SK-N-SH treated with all-trans-retinoic acid at 6 μM for 48 hours (cell line): Measurements from ENCODE around the gene TMEM169.

ENCODE experiments used
- ATAC-seq: fragments of 200-7000 bp; cut with Tn5 transposase; 3 replicates; pipeline ENCODE4 v1.9.1; 2020; ENCODE audit warnings: mild to moderate bottlenecking, moderate library complexity
- ARNTL ChIP-seq: fragments of 450-650 bp; formaldehyde crosslinking; IDR thresholded peaks from 2 replicates; pipeline ENCODE4 v1.5.0; 2020; ENCODE audit warnings: low read depth, mild to moderate bottlenecking, moderate library complexity, borderline replicate concordance
- BACH2 ChIP-seq: fragments of 250-450 bp; sonication (Bioruptor Pico); IDR thresholded peaks from 2 replicates; pipeline ENCODE4 v1.9.0; 2021; ENCODE audit warnings: mild to moderate bottlenecking, borderline replicate concordance
- CREB5 ChIP-seq: fragments of 250-450 bp; sonication (Bioruptor Pico); IDR thresholded peaks from 2 replicates; pipeline ENCODE4 v1.5.1; 2020; ENCODE audit warnings: low read depth, mild to moderate bottlenecking, moderate library complexity
- CSDC2 ChIP-seq: fragments of 250-450 bp; sonication (Bioruptor Pico); IDR thresholded peaks from 2 replicates; pipeline ENCODE4 v1.5.0; 2020; ENCODE audit warnings: mild to moderate bottlenecking, moderate library complexity
- CSRNP3 ChIP-seq: fragments of 250-450 bp; sonication (Bioruptor Pico); IDR thresholded peaks from 2 replicates; pipeline ENCODE4 v1.5.1; 2021; ENCODE audit warnings: mild to moderate bottlenecking, moderate library complexity
- ESRRG ChIP-seq: fragments of 250-450 bp; sonication (Bioruptor Pico); IDR thresholded peaks from 2 replicates; pipeline ENCODE4 v1.6.1; 2021; ENCODE audit warnings: mild to moderate bottlenecking
- GLIS3 ChIP-seq: fragments of 250-450 bp; sonication (Bioruptor Pico); IDR thresholded peaks from 2 replicates; pipeline ENCODE4 v1.5.0; 2020; ENCODE audit warnings: mild to moderate bottlenecking, moderate library complexity
- POU6F1 ChIP-seq: fragments of 250-450 bp; sonication (Bioruptor Pico); IDR thresholded peaks from 2 replicates; pipeline ENCODE4 v1.8.0; 2021; ENCODE audit warnings: low read depth, mild to moderate bottlenecking, moderate library complexity, borderline replicate concordance
- PPARA ChIP-seq: fragments of 250-450 bp; sonication (Bioruptor Pico); IDR thresholded peaks from 2 replicates; pipeline ENCODE4 v1.5.0; 2020; ENCODE audit warnings: mild to moderate bottlenecking, borderline replicate concordance
- SNAI2 ChIP-seq: fragments of 250-450 bp; sonication (Bioruptor Pico); IDR thresholded peaks from 2 replicates; pipeline ENCODE4 v1.5.0; 2020; ENCODE audit warnings: mild to moderate bottlenecking, moderate library complexity
- TCF4 ChIP-seq: fragments of 250-450 bp; sonication (Bioruptor Pico); IDR thresholded peaks from 2 replicates; pipeline ENCODE4 v1.8.0; 2021; ENCODE audit warnings: mild to moderate bottlenecking, moderate library complexity, borderline replicate concordance
- ZC3H10 ChIP-seq: fragments of 250-450 bp; sonication (Bioruptor Pico); IDR thresholded peaks from 2 replicates; pipeline ENCODE4 v1.5.1; 2021; ENCODE audit warnings: mild to moderate bottlenecking, moderate library complexity
- ZFP3 ChIP-seq: fragments of 250-450 bp; sonication (Bioruptor Pico); IDR thresholded peaks from 2 replicates; pipeline ENCODE4 v1.5.0; 2020; ENCODE audit warnings: mild to moderate bottlenecking, moderate library complexity
- ZFP30 ChIP-seq: fragments of 450-650 bp; formaldehyde crosslinking; IDR thresholded peaks from 2 replicates; pipeline ENCODE4 v1.5.0; 2022; ENCODE audit warnings: mild to moderate bottlenecking, moderate library complexity
- ZNF565 ChIP-seq: fragments of 450-650 bp; formaldehyde crosslinking; conservative IDR thresholded peaks from 2 replicates; pipeline ENCODE4 v1.5.0; 2020; ENCODE audit warnings: low read depth, mild to moderate bottlenecking, moderate library complexity
- ZNF70 ChIP-seq: fragments of 450-650 bp; formaldehyde crosslinking; IDR thresholded peaks from 2 replicates; pipeline ENCODE4 v1.5.0; 2020; ENCODE audit warnings: mild to moderate bottlenecking, moderate library complexity
- TF ChIP-seq, protein P1 (sequence below): fragments of 250-450 bp; sonication (Bioruptor Pico); IDR thresholded peaks from 2 replicates; pipeline ENCODE4 v1.8.0; 2020; ENCODE audit warnings: mild to moderate bottlenecking, moderate library complexity, borderline replicate concordance

Gene TMEM169

GRCh38 chr2:216101109-216101508, 19.4 kb downstream of the TMEM169 start:
- no peak for ATAC-seq
- TF ChIP-seq ARNTL (CRISPR knock-in tag) = no peak
- TF ChIP-seq POU6F1 (CRISPR knock-in tag) = no peak
- no peak for TF ChIP-seq ZNF565 (CRISPR knock-in tag)
- no peak for TF ChIP-seq ZC3H10 (CRISPR knock-in tag)
- TF ChIP-seq ZFP30 = no peak
- TF ChIP-seq, protein P1, sequence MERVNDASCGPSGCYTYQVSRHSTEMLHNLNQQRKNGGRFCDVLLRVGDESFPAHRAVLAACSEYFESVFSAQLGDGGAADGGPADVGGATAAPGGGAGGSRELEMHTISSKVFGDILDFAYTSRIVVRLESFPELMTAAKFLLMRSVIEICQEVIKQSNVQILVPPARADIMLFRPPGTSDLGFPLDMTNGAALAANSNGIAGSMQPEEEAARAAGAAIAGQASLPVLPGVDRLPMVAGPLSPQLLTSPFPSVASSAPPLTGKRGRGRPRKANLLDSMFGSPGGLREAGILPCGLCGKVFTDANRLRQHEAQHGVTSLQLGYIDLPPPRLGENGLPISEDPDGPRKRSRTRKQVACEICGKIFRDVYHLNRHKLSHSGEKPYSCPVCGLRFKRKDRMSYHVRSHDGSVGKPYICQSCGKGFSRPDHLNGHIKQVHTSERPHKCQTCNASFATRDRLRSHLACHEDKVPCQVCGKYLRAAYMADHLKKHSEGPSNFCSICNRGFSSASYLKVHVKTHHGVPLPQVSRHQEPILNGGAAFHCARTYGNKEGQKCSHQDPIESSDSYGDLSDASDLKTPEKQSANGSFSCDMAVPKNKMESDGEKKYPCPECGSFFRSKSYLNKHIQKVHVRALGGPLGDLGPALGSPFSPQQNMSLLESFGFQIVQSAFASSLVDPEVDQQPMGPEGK (CRISPR knock-in tag) = no peak
- no peak for TF ChIP-seq TCF4 (CRISPR knock-in tag)
- TF ChIP-seq CSDC2 (CRISPR knock-in tag) = no peak
- no peak for TF ChIP-seq GLIS3
- no peak for TF ChIP-seq SNAI2 (CRISPR knock-in tag)
- TF ChIP-seq PPARA (CRISPR knock-in tag) = no peak
- no peak for TF ChIP-seq ESRRG (CRISPR knock-in tag)
- no peak for TF ChIP-seq CREB5 (CRISPR knock-in tag)

DNA sequence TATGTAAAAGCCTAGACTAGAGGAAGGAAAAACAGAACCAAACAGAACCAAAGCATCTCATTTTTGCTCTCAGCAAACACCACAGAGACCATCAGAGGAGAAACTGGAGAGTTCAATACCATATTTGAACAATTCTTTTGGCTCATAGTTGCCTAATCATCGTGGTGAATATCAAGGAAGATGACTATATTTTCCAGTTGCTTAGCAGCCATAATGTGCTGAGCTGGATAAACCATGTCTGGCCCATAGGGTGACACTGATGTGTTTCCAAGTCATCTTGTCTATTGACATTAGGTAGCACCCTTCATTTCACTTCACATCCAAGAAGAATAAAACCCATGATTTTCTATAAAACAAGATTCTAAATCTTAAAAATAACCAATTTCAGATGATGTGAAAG, 21.5 kb downstream of the TMEM169 start:
- no peak for TF ChIP-seq ESRRG (CRISPR knock-in tag)
- no peak for TF ChIP-seq ZNF565 (CRISPR knock-in tag)
- TF ChIP-seq ZFP30 = no peak
- TF ChIP-seq ZFP3 (CRISPR knock-in tag) = no peak
- TF ChIP-seq ARNTL (CRISPR knock-in tag) = no peak
- no peak for TF ChIP-seq GLIS3
- TF ChIP-seq ZC3H10 (CRISPR knock-in tag) = no peak
- no peak for TF ChIP-seq PPARA (CRISPR knock-in tag)
- TF ChIP-seq SNAI2 (CRISPR knock-in tag) = no peak
- no peak for TF ChIP-seq TCF4 (CRISPR knock-in tag)
- no peak for TF ChIP-seq BACH2 (CRISPR knock-in tag)
- TF ChIP-seq, protein P1 (CRISPR knock-in tag) = no peak
- TF ChIP-seq ZNF70 (CRISPR knock-in tag) = no peak
- no peak for TF ChIP-seq CSDC2 (CRISPR knock-in tag)
- no peak for TF ChIP-seq CREB5 (CRISPR knock-in tag)
- TF ChIP-seq CSRNP3 (CRISPR knock-in tag) = no peak
- no peak for TF ChIP-seq POU6F1 (CRISPR knock-in tag)
- no peak for ATAC-seq
